HepG2 (cell line): Measurements from ENCODE around the gene SMURF2. TPM values are rescaled to one million over a fixed set of nuclear protein-coding genes. Genes with fewer than 3 reads are reported as not detected.

Experiments used
- HNRNPLL ChIP-seq: fragments of 200-400 bp; formaldehyde crosslinking; IDR thresholded peaks from 2 replicates; pipeline ENCODE4 v1.6.1; 2017; ENCODE audit warnings: mild to moderate bottlenecking, low read depth, low read length; ENCODE audit not compliant: poor library complexity, severe bottlenecking
- KAT2B ChIP-seq: fragments of 150-350 bp; IDR thresholded peaks from 2 replicates; pipeline ENCODE4 v1.6.1; 2014; ENCODE audit warnings: low read depth, low read length, borderline replicate concordance
- SIN3A ChIP-seq: IDR thresholded peaks from 2 replicates; pipeline ENCODE4 v1.6.1; 2011; ENCODE audit warnings: low read depth, mild to moderate bottlenecking, control low read depth, low read length, borderline replicate concordance
- STAT5B ChIP-seq: sonication (generic); formaldehyde crosslinking; IDR thresholded peaks from 2 replicates; pipeline ENCODE4 v1.4.0; 2020; ENCODE audit warnings: missing genetic modification reagents
- TARDBP ChIP-seq: sonication (generic); formaldehyde crosslinking; IDR thresholded peaks from 2 replicates; pipeline ENCODE4 v1.8.0; 2022; ENCODE audit warnings: mild to moderate bottlenecking, missing genetic modification reagents
- TBX2 ChIP-seq: sonication (generic); formaldehyde crosslinking; IDR thresholded peaks from 2 replicates; pipeline ENCODE4 v1.5.0; 2020; ENCODE audit warnings: missing genetic modification reagents, mild to moderate bottlenecking, borderline replicate concordance
- ZNF260 ChIP-seq: sonication (generic); formaldehyde crosslinking; IDR thresholded peaks from 2 replicates; pipeline ENCODE4 v1.4.0; 2020; ENCODE audit warnings: missing genetic modification reagents, low read depth, mild to moderate bottlenecking, borderline replicate concordance
- ZNF746 ChIP-seq: sonication (generic); formaldehyde crosslinking; IDR thresholded peaks from 2 replicates; pipeline ENCODE4 v1.8.0; 2022; ENCODE audit warnings: mild to moderate bottlenecking, missing genetic modification reagents
- ZSCAN30 ChIP-seq: sonication (generic); formaldehyde crosslinking; IDR thresholded peaks from 2 replicates; pipeline ENCODE4 v1.5.0; 2020; ENCODE audit warnings: mild to moderate bottlenecking, missing genetic modification reagents
- polyA plus RNA-seq, 8 experiments: library from polyadenylated mRNA; depleted of rRNA in 3 of 8; stranded (reverse) in 7 of 8; unstranded in 1 of 8; fragments of >200 nt; fragmentation: Illumina TruSeq in 4 of 8; extraction: Trizol in 4 of 8; gene quantifications; 2 replicates each; pipeline versions ENCODE4 v1.2.1 to v1.2.3, GENCODE V29; 2011 to 2016; ENCODE audit warnings: low read depth in 4 of 8, missing spikeins in 1 of 8, mixed read lengths in 1 of 8; ENCODE audit not compliant: insufficient read depth in 1 of 8
- total RNA-seq, 5 experiments: library from RNA; depleted of rRNA; stranded (reverse); fragments of >200 nt; fragmentation: Illumina TruSeq; extraction: Trizol; gene quantifications; 2 replicates each; pipeline ENCODE4 v1.2.3, GENCODE V29; 2016; ENCODE audit warnings: low read depth in 1 of 5
- TF ChIP-seq, protein P1 (sequence below): sonication (generic); formaldehyde crosslinking; IDR thresholded peaks from 2 replicates; pipeline ENCODE4 v1.4.0; 2020; ENCODE audit warnings: mild to moderate bottlenecking, missing genetic modification reagents, borderline replicate concordance
- TF ChIP-seq, protein P2 (sequence below): sonication (generic); formaldehyde crosslinking; IDR thresholded peaks from 2 replicates; pipeline ENCODE4 v1.5.0; 2020; ENCODE audit warnings: missing genetic modification reagents
- TF ChIP-seq, protein P3 (sequence below): sonication (generic); formaldehyde crosslinking; IDR thresholded peaks from 2 replicates; pipeline ENCODE4 v1.8.1; 2023; ENCODE audit warnings: mild to moderate bottlenecking, inconsistent platforms, moderate library complexity, missing genetic modification reagents, borderline replicate concordance
- TF ChIP-seq, protein P4 (sequence below), 2 experiments: fragments of 450-650 bp in 1 of 2; sonication (generic) in 1 of 2; formaldehyde crosslinking; IDR thresholded peaks; 2 replicates each; pipeline versions ENCODE4 v1.5.0 to v1.8.0; 2020 to 2022; ENCODE audit warnings: mild to moderate bottlenecking in 1 of 2, missing genetic modification reagents in 1 of 2
- TF ChIP-seq, protein P5 (sequence below): sonication (generic); formaldehyde crosslinking; IDR thresholded peaks from 2 replicates; pipeline ENCODE4 v1.4.0; 2020; ENCODE audit warnings: missing genetic modification reagents

The SMURF2 gene
- total and polyA plus RNA-seq, 2 of the 13 experiments (the other 11 are each of a cell fraction or from before 2014, with no cell fraction given): 14.9 to 24.3 TPM

DNA sequence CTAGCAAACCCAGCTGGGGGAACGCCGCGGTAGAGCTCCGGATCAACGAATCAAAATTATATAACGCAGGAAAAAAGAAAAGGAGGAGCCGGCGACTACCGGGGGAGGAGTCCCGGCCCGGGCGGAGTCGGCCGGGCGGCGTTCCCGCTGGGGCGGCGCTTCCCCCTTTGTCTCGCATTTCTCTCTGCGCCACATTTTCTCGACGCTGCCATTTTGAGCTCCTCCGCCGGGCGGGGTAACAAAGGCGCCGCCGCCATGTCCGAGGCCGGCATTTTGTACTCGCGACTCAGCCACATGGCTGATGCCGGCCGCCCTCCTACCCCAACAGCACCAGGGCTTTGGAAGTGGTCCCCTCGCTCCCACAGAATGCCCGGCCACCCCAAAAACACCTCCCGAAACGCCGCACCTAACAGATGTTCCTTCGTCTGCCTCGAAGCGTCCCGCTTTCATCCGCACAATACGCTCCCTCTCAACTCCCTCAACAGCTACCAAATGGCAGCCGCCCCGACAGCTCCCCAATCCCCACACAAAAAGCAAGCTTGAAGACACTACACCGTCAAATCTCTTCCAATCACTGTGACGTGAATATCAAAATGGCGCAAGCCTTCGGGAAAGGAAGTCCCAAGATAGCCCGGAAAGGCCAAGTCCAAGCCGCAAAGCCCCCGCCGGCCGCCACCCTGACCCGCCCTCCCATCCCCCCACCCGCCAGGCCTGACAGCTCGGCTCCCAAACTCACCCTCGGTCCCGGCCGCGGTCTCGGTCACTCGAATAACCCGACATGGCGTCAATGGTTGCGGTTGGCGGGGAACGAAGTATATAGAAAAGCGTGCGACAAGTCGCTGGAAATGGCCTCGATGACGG lies 156.5 kb downstream of the SMURF2 start (continued):
- peak; percentile 84 for TF ChIP-seq HNRNPLL
- TF ChIP-seq SIN3A: 0 out of 2 replicates have a peak, but pooled peaks have one; percentile 52
- peak; percentile 35; the same call in 1 of the 2 replicates for TF ChIP-seq TBX2 (CRISPR knock-in tag)
- TF ChIP-seq, protein P1, sequence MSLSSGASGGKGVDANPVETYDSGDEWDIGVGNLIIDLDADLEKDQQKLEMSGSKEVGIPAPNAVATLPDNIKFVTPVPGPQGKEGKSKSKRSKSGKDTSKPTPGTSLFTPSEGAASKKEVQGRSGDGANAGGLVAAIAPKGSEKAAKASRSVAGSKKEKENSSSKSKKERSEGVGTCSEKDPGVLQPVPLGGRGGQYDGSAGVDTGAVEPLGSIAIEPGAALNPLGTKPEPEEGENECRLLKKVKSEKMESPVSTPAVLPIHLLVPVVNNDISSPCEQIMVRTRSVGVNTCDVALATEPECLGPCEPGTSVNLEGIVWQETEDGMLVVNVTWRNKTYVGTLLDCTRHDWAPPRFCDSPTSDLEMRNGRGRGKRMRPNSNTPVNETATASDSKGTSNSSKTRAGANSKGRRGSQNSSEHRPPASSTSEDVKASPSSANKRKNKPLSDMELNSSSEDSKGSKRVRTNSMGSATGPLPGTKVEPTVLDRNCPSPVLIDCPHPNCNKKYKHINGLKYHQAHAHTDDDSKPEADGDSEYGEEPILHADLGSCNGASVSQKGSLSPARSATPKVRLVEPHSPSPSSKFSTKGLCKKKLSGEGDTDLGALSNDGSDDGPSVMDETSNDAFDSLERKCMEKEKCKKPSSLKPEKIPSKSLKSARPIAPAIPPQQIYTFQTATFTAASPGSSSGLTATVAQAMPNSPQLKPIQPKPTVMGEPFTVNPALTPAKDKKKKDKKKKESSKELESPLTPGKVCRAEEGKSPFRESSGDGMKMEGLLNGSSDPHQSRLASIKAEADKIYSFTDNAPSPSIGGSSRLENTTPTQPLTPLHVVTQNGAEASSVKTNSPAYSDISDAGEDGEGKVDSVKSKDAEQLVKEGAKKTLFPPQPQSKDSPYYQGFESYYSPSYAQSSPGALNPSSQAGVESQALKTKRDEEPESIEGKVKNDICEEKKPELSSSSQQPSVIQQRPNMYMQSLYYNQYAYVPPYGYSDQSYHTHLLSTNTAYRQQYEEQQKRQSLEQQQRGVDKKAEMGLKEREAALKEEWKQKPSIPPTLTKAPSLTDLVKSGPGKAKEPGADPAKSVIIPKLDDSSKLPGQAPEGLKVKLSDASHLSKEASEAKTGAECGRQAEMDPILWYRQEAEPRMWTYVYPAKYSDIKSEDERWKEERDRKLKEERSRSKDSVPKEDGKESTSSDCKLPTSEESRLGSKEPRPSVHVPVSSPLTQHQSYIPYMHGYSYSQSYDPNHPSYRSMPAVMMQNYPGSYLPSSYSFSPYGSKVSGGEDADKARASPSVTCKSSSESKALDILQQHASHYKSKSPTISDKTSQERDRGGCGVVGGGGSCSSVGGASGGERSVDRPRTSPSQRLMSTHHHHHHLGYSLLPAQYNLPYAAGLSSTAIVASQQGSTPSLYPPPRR (CRISPR knock-in tag): peak; percentile 45; the same call in 1 of the 2 replicates
- TF ChIP-seq ZSCAN30 (CRISPR knock-in tag): no peak
- TF ChIP-seq, protein P2, sequence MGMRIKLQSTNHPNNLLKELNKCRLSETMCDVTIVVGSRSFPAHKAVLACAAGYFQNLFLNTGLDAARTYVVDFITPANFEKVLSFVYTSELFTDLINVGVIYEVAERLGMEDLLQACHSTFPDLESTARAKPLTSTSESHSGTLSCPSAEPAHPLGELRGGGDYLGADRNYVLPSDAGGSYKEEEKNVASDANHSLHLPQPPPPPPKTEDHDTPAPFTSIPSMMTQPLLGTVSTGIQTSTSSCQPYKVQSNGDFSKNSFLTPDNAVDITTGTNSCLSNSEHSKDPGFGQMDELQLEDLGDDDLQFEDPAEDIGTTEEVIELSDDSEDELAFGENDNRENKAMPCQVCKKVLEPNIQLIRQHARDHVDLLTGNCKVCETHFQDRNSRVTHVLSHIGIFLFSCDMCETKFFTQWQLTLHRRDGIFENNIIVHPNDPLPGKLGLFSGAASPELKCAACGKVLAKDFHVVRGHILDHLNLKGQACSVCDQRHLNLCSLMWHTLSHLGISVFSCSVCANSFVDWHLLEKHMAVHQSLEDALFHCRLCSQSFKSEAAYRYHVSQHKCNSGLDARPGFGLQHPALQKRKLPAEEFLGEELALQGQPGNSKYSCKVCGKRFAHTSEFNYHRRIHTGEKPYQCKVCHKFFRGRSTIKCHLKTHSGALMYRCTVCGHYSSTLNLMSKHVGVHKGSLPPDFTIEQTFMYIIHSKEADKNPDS (CRISPR knock-in tag): no peak
- TF ChIP-seq ZNF746: no peak
- TF ChIP-seq, protein P3, sequence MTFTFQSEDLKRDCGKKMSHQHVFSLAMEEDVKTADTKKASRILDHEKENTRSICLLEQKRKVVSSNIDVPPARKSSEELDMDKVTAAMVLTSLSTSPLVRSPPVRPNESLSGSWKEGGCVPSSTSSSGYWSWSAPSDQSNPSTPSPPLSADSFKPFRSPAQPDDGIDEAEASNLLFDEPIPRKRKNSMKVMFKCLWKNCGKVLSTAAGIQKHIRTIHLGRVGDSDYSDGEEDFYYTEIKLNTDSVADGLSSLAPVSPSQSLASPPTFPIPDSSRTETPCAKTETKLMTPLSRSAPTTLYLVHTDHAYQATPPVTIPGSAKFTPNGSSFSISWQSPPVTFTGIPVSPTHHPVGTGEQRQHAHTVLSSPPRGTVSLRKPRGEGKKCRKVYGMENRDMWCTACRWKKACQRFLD (CRISPR knock-in tag): peak; percentile 72; the same call in 1 of the 2 replicates
- TF ChIP-seq, protein P4, sequence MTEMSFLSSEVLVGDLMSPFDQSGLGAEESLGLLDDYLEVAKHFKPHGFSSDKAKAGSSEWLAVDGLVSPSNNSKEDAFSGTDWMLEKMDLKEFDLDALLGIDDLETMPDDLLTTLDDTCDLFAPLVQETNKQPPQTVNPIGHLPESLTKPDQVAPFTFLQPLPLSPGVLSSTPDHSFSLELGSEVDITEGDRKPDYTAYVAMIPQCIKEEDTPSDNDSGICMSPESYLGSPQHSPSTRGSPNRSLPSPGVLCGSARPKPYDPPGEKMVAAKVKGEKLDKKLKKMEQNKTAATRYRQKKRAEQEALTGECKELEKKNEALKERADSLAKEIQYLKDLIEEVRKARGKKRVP (CRISPR knock-in tag; IDR thresholded peaks at IDR 0.05): no peak; a peak in 1 of 4 replicates
- no peak for TF ChIP-seq KAT2B
- TF ChIP-seq STAT5B (CRISPR knock-in tag): no peak
- TF ChIP-seq TARDBP (CRISPR knock-in tag): 0 out of 2 replicates have a peak, but pooled peaks have one; percentile 5
- TF ChIP-seq ZNF260 (CRISPR knock-in tag): no peak
- TF ChIP-seq, protein P5, sequence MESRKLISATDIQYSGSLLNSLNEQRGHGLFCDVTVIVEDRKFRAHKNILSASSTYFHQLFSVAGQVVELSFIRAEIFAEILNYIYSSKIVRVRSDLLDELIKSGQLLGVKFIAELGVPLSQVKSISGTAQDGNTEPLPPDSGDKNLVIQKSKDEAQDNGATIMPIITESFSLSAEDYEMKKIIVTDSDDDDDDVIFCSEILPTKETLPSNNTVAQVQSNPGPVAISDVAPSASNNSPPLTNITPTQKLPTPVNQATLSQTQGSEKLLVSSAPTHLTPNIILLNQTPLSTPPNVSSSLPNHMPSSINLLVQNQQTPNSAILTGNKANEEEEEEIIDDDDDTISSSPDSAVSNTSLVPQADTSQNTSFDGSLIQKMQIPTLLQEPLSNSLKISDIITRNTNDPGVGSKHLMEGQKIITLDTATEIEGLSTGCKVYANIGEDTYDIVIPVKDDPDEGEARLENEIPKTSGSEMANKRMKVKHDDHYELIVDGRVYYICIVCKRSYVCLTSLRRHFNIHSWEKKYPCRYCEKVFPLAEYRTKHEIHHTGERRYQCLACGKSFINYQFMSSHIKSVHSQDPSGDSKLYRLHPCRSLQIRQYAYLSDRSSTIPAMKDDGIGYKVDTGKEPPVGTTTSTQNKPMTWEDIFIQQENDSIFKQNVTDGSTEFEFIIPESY (CRISPR knock-in tag): no peak
